Renal cortex interstitium (tissue), 3 donors: ENCODE results near the gene FAM193A. TPM values are rescaled to one million over a fixed set of nuclear protein-coding genes. Genes with fewer than 3 reads are reported as not detected.

Experiments used
- polyA plus RNA-seq, 3 donors: library from polyadenylated mRNA; unstranded; fragments of 120-200 nt; gene quantifications; one replicate each; pipeline ENCODE4 v1.2.1, GENCODE V29; 2013; ENCODE audit not compliant: insufficient read length in 3 of 3

The FAM193A gene
- polyA plus RNA-seq, 3 donors, result 26.5 to 29.7 (median 29.2) TPM

Other genes starting within 250 kb of the FAM193A start
- gene ZFYVE28, start 118.0 kb upstream of the FAM193A start, polyA plus RNA-seq, result 1 to 10 TPM; 1.7 to 3.7 (median 1.8) TPM
- gene CFAP99, start 117.7 kb upstream of the FAM193A start, polyA plus RNA-seq, result 1 to 10 TPM in 1 of 3 donors, under 1 TPM in 2; 0.78 to 1.5 (median 0.85) TPM
- 10 to 100 TPM; 63.6 to 71.0 (median 68.6) TPM for gene RNF4, start 67.5 kb upstream of the FAM193A start, polyA plus RNA-seq
- gene TNIP2, start 219.7 kb downstream of the FAM193A start, polyA plus RNA-seq, result 10 to 100 TPM; 16.7 to 22.8 (median 22.2) TPM